Suppressor macrophage treated with lipopolysaccharide for 4 hours (primary cell): Measurements from ENCODE around the gene ISCU.

Experiments used
- DNase-seq: peaks from one replicate; pipeline ENCODE4 v3.0.0-alpha.2; 2020

Gene ISCU

DNA sequence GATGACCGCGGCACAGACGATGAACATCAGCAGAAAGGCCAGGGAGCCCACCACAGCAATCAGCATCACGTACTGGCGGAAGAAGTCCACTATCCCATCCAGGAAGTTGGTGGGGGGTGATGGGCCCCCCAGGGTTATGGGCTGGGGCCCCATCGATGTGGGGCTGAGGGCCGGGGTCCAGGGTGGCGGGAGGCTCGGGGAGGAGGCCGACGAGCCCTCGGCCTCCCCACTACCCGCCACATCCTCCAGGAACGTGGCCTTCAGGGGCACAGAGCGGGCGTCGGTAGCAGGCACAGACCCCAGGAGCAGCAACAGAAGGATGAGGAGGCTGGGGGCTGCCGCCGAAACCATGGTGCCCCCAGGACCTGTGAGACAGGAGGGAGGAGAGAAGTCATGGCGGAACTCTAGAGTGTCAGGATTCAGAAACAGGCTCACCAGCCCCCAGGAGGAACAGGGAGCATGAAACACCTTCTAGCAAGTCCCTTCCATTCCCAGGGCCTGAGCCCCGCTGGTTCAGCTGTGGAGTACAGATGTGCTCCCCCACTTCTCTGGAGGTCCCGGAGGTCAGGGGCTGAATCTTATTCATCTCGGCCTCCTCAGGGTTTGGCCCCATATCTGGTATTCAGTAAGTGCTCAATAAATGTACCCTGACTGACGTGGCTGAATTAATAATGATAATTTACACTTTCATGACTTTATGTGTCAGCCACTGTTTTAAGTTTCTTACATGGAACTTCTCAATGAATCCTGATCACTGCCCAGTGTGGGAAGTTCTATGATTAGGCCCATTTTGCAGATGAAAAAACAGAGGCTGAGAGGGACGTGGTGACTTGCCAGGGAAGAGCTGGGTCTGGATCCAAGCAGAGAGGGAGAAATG lies 29.9 kb downstream of the ISCU start:
- DNase-seq: no peak

DNA sequence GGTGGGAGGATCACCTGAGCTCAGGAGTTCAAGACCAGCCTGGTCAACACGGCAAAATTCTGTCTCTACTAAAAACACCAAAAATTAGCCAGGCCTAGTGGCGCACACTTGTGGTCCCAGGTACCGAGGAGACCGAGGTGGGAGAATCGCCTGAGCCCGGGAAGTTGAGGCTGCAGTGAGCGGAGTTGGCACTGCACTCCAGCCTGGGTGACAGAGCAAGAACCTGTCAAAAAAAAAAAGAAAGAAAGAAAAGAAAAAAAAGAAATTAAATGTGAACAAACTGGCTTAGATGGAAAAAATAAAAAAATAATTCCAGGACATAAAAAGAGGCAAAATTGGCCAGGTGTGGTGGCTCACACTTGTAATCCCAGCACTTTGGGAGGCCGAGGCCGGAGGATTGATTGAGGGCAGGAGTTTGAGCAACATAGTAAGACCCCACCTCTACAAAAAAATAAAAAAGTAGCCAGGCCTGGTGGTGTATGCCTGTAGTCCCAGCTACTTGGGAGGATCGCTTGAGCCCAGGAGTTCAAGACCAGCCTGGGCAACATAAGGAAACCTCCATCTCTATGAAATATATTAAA lies 32.0 kb downstream of the ISCU start:
- DNase-seq: no peak

DNA sequence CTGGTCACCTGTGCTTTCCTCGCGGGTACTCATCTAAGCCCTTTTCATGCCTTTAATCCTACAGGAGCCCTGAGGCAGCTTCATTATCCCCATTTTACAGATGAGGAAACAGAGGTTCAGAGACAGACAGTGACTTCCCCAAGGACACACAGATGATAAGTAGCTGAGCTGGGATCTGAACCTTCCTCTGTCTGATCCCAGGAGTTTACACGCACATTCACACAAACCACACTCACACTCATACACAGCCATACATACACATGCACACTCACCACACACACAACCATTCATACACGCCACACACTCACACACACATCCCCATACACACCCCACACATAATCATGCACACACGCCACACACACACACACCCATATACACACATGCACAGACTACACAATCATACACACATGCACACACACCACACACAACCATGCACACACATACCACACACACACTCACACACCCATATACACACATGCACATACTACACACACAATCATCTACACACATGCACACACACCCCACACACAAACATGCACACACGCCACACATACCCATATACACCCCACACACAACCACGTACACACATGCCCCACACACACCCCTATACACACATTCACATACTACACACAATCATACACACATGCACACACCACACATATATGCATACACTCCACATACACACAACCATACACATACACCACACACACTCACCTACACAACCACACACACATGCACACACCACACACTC lies 32.7 kb downstream of the ISCU start:
- no peak for DNase-seq

DNA sequence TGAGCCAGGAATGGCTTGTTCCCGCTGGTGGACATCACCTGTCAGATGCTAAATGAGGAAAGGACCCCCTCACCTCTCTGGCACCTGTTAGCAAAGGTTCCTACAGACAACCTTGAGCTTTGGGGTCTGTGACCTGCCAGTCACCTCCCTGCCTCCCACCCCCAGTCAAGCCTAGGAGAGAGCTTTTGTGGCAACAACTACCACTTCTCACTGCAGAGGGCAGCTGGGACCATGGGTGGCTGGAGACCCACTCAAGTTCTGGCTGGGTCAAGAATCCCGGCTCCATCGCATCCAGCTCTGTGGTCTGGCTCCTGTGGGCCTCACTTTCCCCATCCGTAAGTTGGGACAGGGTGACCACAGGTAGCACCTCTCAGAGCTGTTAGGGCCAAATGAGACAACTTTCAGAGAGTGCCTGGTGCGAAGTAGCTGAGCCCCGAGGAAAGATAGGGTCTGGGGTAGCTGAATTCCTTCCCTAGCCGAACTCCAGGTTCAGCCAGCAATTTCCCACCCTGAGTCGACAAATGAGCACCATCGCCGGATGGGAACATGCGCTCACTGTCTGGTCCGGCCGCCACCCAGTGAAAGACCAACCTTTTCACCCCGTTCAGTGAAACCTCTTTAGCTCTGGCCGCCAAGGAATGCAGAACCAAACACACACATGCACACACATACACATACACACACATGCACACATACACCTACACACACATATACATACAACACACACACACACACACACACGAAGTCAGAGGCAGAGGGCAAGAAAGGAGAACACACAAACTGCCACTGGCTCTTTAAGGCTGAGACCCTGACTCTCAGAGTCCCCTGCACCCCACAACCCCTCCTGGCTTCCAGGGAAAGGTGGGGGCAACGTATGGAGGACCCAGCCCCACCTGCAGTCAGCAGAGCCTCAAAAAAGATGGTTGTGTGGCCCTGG lies 33.6 kb downstream of the ISCU start:
- no peak for DNase-seq

DNA sequence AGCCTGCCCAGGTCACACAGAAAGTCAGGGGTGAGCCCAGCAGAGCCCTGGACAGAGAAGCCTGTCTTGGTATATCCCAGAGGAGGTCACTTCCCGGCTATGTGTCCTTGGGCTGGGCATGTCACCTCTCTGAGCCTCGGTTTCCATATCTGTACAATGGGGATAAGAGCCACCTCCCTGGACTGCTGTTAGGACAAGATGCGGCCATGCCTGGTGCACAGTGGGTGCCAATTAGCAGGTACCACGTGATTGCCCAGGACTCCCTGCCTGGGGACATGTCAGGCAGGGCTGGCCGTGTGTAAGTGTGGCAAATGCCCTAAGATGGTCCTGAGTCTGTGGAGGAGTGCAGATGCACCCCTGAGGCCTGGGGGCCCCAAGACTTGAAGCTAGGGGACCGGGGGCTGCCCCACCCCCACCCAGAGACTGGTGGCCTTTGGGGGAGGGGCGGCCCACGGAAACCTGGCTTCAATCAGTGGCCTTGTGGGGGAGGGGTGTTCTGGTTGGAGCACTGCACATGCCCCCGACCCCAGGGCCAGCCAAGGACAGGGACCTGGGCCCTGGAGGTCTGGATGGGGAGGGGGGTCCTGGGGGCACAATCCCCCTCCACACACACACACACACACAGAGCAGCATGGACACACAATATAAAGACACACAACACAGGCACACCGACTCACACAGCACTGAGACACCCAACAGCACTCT lies 34.6 kb downstream of the ISCU start:
- no peak for DNase-seq

DNA sequence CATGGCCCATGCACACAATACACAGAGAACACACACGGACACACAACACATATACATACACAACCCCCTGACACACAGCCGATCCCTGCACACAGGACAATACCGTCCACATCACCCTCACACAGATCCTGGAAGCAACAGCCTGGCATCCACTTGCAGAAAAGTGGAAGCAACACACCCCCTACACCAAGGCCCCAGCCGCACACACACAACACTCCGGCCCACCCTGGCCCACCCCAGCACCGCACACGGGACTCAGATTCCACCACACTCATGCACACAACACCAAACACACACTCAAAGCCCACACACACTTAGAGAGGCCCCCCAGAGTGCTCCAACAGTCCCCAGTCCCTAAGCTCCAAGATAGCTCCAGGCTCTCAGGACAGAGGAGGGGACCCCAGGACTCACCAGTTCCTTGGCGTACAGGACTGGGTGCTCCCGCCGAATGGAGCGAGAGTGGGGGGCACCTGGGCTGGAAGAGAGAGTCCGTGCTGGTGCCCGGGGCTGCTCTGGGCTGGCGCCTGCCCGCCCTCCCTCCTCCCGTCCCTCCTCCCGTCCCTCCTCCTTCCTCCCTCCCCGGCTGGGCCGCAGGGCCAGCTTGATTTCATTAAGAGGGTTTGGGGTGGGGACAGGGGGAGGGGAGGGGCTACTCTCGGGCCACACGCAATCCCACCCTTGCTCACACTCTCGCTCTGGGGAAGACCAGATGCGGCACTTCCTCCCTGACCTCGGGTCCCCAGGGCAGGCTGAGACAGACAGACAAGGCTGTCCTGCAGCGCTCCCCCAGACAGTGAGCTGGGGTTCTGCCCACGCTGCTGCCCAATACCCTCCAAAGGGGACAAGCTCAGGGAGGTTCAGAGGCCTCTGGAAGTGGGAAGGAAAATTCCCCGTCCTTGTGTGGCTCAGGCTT lies 35.4 kb downstream of the ISCU start, which contains the start of gene TMEM119:
Gene TMEM119 (minus strand): TSS at position 526 of the 913 bp plus-strand sequence. CDS start 5,701 bp downstream, outside the sequence.
- peak; percentile 19 for DNase-seq

DNA sequence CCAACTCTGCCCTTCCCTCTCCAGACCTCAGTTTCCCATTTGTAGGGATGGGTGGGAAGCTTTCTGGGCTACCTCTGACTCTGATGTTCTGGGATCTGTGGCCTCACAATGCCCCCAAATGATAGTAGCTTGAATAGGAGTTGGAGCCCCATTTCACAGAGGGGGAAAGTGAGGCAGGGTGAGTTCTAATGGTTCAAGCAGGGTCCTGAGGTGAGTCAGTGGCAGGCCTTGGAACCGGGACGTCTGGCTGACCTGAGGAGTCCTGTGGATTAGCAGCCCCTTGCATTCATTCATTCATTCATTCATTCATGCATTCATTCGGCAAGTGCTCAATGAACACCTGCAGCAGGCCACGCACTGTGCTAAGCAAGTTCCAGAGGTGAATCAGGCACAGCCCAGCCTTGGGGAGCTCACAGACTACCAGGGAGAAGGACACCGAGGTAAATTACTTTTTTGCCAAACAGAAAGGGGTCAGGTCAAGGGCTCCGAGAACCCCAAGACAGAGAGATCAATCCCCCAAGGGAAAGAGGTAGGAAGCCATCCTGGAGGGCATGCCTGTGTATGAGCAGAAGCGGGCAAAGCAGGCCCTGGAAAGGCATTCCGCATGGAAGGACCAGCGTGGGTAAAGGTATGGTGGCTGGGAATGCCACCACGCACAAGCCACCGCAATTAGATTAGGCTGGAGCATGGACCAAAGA lies 36.3 kb downstream of the ISCU start:
- DNase-seq: no peak

DNA sequence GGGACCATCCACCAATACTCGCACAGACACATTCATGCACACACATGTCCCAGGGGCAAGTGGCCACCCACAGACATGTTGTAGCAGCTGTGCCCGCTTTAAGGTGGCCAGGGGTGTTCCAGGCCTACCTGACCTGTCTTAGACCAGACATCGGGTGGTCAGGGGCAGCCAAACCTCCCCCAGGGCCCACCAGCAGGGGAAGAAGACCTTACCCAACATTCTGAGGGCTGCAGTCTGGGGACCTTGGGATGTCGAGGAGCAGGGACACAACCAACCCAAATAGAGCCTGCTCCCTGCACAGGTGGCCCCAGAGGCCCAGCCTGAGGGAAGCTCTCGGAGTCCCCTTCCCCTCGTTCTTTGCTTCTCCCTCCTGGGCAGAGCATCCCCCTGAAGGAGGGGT lies 37.1 kb downstream of the ISCU start:
- DNase-seq: no peak

DNA sequence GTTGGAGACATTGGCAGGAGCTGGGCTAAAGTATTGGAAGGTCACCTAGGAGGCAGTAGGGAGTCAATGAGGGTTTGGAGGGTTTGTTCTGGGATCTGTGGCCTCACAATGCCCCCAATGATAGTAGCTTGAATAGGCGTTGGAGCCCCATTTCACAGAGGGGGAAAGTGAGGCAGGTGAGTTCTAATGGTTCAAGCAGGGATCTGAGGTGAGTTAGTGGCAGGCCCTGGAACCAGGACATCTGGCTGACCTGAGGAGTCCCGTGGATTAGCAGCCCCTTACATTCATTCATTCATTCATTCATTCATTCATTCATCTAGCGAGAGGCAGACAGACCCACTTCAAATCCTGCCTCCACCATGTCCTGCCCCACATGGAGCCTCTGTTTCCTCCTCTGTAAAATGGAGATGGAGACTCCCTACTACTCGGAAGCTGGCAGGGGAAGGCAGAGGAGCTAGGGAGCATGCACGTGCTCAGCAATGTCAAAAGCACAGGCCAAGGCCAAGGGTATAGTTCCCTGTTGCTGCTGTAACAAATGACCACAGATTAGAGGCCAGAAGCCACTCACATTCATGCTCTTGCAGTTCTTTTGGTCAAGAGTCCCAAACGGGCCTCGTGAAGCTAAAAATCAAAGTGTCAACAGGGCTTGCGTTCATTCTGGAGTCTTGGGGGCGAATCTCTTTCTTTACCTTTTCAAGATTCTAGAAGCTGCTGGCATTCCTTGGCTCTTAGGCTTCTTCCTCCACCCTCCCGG lies 37.7 kb downstream of the ISCU start:
- DNase-seq: no peak

DNA sequence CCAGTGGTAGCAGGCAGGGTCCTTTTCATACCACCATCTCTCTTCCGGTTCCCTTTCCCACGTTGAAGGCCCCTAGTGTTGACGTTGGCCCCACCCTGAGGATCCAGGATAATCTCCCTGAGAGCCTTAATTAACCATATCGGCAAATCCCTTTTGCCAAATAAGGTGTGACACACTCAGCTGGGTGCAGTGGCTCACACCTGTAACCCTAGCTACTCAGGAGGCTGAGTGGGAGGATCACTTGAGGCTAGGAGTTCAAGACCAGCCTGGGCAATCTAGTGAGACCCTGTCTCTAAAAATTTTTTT lies 38.3 kb downstream of the ISCU start:
- DNase-seq: no peak

DNA sequence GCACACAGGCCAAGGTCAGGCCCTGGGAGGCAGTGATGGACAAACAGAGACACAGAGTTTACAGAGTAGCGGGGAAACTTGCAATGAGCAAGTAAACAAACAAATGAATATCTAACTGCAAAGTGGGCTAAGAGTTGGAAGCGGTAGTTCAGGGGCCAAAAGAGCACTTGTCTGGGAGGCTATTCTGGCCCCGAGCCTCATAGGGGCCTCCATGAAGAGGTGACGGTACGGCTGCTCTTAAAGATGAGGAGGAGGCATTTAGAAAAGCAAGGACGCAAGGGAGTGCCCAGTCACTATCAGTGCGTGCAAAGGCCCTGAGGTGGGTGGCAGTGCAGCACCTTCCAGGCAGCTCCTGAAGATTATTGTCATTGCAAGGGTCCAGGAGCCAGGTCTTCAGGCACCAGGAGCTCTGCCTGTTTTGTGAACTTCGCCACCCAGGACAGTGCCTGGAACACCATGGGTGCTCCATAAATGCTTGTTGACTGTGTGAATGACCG lies 39.9 kb downstream of the ISCU start:
- DNase-seq: no peak

DNA sequence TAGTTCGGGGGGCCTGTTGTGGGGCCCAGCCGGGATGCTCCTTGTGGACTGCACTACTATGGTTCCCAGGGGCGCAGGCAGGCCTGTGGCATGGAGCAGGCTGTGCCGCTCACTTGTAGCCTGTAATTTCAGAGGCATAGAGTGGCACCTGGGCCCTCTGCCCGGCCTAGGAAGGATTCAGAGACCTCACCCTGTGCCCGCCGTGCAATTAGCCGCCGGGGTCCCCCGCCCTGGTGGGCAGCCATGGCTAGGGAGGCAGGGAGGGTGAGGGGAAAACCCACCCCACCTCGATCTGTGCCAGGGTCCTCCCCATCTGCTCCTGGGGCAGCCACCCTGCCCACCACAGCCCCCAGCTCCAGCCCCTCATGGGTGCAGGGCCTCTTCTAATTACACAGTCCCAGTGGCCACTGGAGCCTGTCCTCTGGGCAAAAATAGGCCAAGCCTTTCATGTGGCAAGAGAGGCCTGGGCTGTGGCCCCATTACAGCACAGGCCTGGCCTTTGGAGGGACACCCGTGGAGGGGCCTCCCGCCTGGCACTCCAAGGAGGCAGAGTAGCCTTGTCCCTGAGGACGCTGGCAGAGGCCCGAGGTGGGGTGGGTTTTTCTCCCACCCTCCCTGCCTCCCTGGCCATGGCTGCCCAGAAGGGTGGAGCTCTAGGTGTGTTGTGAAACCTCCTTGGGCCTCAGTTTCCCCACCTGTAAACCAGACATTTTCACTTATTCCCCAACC lies 40.7 kb downstream of the ISCU start:
- DNase-seq: no peak

DNA sequence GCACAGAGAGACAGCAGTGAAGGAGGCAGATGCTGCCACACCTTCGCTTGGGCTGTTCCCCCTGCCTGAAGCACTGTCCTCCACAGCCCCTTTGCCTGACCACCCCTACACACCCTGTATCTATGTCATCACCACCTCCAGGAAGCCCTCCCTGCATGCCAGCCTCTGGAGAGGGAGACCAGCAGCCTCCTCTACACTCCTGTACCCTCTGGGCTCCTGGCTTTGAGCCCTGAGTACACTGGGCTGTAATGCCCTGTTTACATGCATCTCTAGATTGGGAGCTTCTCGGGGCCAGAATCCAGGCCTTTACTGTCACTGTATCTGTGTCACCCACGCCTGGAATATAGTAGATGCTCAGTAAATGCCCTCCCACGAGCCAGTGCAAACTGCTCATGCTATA lies 41.3 kb downstream of the ISCU start:
- no peak for DNase-seq

DNA sequence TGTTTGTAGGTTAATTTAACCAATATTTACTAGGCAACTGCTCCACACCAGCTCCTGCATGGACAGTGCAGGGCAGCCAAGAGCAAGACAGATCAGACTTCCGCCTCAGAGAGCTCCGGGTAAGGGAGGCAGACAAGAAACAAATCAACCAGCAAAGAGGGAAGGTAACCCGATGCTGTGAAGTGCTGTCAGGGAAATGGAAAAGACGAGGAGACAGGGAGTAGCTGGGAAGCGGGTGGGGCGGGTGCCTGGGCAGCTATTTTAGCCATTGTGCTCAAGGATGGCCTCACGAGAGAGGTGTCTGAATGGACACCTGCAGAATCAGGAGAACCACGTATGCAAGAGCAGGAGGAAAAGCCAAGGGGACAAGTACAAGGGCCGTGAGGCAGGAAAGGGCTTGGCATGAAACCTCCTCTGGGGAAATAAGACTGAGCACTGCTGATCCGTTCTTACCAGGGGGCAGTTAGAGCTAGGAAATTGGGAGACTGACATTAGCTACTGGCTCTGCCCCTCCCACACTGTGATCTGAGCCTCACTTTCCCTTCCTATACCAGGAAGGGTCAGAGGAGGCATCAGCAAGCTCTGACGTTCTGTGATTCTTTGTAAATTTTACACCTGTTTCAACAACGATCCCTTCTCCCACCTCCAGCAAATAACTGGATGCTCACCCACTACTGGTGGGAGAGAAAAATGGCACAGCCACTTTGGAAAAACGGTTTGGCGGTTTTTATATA lies 42.0 kb downstream of the ISCU start:
- DNase-seq: no peak

DNA sequence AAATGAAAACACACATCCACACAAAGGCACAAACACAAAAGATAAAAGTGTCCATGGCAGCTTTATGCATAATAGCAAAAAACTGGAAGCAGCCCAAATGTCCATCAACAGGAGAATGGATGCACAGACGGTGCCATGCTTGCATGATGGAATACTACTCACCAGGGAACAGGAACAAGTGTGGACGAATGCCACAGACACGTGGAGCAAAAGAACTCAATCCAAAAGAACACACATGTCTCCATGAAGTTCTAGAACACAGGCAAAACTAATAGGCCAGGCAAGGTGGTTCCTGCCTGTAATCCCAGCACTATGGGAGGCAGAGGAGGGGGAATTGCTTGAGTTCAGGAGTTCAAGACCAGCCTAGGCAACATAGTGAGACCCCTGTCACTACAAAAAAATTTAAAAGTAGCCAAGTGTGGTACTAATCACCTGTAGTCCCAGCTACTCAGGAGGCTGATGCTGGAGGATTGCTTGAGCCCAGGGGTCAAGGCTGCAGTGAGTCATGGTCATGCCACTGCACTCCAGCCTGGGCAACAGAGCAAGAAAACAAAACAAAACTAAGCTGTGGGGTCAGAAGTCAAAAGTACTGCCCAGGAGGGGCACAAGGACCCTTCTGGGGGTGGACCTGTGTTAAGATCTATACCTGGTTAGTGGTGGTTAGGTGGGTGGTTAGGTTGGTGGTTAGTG lies 42.7 kb downstream of the ISCU start:
- no peak for DNase-seq

DNA sequence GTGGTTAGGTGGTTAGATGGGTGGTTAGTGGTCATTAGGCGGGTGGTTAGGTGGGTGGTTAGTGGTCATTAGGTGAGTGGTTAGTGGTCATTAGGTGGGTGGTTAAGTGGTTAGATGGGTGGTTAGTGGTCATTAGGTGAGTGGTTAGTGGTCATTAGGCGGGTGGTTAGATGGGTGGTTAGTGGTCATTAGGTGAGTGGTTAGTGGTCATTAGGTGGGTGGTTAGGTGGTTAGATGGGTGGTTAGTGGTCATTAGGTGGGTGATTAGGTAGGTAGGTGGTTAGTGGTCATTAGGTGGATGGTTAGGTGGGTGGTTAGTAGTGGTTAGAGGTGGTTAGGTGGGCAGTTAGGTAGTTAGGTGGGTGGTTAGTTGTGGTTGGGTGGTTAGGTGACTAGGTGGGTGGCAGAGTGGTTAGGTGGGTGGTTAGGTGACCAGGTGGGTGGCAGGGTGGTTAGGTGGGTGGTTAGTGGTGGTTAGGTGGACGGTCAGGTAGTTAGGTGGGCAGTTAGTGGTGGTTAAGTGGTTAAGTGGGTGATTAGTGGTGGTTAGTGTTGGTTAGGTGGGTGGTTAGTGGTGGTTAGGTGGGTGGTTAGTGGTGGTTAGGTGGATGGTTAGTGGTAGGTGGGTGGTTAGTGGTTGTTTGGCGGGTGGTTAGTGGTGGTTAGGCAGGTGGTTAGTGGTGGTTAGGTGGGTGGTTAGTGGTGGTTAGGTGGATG lies 43.5 kb downstream of the ISCU start:
- no peak for DNase-seq

DNA sequence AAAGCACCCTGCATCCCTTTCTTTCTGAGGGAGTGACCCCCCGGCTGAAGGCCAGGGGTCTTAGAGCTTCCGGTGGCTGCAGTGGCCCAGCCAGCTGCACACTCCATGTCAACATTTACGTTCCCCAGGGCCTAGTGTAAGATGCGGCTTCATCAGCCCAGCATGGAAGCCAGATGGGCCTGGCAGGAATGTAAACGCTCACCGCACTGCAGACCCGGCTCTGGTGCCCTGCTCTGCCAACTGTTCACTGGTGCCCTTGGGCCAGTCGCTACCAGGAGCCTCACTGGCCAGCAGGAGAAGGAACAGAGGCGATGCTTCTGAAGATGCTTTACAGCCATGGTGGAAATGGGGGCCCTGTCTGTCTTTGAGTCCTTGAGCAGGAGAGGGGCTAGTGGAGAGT lies 44.1 kb downstream of the ISCU start:
- DNase-seq: no peak
